Esophagus mucosa (tissue), 1 donor: ENCODE data around the gene TSPAN18. TPM values are rescaled to one million over a fixed set of nuclear protein-coding genes. Genes with fewer than 3 reads are reported as not detected.

Experiments used
- ATAC-seq: fragments of 200-7000 bp; cut with Tn5 transposase; one replicate; pipeline ENCODE4 v1.9.1; 2020
- total RNA-seq: library from RNA; stranded (reverse); gene quantifications from one replicate; pipeline ENCODE4 v1.2.4, GENCODE V29; 2023
- donor health status: DM: yes; HTN: yes; CAD: no.

TSPAN18 gene
- total RNA-seq, 1 donor from 2014 or later = 2.3 TPM

DNA sequence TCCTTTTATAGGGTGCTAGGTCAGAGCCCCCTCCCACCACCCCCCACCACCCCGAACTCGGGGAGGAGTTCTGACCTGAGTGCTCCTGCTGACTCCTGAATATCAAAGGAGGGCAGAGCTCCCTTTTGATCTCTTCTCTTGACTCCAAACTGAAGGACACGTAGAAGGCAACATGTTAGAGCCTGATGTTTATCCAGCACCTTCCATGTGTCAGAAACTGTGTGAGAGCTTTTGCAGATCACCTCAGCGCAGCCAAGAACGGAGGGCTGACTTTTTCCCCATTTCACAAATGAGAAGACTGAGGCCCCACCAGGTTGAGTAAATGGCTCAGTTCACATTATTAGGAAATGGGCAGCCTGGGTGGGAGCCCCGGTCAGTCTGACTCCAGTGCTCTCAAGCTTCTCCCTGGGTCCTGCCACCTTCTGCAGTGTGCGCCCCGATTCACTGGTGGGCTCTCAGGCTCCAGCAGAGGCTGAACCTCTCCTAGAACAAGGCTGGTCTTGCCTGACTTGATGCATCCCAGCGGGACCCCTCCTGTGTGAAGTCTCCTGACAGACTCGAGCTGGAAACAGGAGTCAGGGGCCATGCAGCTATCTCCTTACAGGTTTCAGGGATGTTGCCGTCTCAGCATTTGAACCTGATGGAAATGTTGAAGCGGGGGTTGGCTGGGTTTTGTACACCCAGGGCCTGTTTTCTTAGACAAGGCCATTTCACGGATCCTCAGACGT is 98.5 kb downstream of the TSPAN18 start:
- no peak for ATAC-seq

DNA sequence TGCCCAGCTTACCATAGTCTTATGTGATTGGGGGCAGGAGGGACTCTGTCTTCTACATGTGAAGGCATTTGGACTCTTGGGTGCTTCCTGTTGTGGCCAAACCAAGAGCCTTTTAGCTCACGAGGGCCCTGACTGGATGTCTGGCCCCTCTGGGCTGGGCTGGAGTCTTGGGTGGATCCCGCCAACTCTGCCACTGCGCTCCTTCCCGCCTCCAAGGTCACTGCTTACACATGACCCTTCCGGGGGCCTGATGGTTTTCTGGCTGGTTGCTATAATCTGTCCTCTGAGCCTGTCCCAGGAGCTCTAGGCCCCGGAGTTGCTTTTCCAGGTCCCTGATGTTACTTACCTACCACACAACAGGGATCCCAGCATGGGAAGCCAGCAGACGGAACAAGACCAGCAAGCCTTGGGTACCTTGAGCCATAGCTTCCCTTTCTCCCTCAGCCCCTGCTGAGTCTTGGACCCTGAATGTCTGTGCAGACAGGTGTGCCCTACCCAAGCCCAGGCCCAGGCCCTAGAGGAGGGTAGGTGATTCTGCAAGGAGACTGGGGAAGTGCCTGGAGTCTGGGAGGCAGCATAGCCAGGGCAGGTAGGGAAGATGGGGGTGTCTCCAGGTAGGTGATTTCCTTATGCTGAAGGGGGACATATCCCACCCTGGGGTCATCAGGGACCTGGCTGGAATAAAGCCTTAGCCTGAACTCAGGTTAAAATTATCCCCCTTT is 100.3 kb downstream of the TSPAN18 start:
- no peak for ATAC-seq

DNA sequence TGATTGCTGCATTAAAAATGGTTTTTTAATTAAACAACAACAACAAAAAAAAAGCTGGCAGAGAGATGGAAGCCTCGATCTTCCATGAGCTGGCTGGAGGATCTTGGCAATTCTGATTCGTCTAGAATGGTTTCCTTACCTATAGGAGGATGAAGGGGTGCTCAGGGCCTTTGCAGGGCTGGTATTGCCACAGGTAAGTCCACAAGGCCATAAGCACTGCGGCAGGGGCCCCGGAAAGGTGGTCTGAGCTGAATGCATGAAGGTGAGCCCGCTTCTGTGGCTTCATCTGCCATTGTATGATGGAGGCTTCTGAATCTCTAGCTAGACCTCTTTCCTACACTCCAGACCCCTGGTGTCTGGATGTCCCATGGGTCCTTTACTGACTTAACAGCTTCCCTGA is 101.5 kb downstream of the TSPAN18 start:
- ATAC-seq = no peak

DNA sequence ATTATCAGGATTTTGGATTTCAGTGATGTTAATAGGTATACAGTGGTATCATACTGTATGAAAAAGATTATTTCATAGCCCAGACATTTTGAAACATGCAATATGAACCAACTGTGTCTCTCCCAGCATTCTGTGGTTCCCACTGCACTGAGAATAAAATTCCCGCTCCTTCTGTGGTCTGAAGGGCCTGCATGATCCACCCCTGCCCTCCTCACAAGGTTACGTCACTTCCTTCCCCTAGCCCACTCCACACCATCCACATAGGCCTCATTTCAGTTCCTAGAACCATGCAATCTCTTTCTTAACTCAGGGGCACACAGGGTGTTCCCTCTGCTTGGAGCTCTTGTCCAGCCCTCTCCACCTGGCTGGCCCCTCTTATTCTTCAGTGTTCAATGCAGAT is 103.1 kb downstream of the TSPAN18 start:
- ATAC-seq = no peak

DNA sequence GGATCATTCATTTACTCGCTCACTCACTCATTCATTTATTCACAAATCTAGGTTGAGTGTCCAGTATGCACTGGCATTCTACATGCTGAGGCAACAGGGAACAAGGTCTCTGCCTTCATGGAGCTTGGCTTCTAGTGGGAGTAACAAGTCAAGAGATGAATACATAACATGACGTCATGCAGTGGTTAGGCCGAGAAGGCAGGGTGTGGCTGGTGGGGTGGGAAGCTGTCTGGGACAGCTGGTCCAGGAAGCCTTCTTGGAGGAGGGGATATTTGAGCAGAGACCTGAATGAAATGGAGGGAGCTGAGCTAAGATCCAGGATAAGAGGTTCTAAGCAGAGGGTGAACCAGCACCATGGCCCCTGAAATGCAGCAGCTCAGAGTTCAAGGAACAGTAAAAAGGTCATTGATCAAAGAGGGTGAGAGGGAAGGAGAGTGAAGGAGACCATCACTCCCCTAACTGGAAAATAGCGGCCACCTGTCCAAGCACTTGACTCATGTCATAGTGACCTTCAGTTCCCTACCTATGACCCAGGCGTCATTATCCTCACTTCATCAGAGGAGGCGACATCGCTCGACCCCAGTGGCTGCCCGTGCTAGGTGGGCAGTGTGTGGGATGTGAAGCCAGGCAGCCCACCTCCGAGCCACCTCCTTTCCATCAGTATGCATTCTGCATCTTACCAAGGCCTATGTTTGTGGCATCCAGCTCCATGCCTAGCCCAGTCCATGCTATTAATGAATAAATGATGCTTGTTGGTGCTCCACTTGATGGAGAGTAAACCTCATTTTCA is 105.0 kb downstream of the TSPAN18 start:
- no peak for ATAC-seq

DNA sequence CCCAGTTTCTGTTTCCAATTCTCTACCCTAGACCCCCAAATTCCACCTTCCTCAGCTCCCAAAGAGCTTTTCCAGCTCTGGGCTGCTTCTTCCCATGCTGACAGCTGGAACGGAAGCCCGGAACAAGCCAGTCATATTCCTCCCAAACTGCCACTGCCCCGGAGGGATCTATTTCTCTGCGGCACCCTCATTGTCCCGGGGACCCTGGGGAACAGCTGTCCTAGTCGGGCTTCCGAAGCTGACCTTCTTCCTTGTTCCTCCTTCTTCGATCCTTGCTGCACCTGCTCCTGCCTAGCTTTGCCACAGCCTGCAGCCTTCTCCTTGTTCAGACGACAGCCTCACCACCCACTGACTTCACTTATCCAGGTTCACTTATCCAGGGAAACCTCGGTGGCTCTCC is 105.7 kb downstream of the TSPAN18 start:
- no peak for ATAC-seq

DNA sequence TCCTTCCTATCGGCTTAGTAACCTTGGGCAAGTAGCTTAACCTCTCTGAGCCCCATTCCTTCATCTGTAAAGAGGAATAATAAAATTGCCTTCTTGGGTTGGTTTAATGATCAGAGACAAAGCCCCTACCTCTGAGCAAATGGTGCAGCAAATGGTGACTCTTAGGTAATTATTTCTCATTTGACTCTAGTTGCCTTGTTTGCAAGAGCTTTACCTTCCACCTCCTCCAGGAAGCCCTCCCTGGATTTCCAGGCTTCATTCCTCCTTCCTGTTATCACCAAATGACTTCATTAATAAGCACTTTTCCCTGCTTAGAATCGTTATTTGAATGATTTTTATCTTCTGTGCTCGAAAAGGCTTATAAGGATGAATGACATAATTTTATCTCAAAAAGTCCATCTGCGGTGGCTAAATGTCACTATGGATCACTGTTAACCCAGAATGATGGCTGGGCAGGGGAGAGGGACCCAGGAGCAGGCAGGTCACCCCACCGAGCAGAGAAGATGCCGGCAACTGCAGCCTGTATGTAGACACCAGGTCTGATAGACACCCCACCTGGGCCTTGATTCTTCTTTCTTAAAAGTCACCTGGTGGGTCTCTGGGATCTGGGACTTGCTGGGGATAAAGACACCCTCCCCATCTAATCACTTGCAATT is 106.6 kb downstream of the TSPAN18 start:
- no peak for ATAC-seq

DNA sequence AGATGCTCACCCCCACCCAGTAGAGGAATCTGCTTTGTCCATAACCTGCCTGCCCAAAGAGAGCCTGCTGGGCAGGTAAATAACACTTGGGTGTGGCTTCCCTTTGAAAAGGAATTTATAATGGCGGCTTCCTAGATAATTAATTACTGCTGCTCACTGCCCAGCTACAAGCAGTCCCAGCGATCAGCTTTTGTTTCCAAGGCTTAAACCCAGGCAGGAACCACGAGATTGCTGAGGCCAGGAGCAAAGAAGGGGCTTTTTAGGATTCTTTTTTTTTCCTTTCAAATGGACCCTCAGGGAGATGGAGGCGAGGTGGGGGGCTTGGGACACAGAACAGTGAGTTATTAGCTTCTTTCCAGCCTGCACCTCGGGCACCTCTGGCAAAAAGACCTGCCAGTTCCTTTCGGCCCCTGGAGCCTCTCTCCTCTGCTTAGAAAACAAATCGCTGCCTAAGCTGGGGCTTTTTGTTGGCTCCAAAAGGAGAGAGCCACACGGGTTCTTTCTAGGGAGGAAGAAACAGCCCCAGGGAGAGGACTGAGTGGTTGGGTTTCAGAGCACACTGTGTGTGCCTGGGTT is 107.2 kb downstream of the TSPAN18 start:
- peak; percentile 31 for ATAC-seq

DNA sequence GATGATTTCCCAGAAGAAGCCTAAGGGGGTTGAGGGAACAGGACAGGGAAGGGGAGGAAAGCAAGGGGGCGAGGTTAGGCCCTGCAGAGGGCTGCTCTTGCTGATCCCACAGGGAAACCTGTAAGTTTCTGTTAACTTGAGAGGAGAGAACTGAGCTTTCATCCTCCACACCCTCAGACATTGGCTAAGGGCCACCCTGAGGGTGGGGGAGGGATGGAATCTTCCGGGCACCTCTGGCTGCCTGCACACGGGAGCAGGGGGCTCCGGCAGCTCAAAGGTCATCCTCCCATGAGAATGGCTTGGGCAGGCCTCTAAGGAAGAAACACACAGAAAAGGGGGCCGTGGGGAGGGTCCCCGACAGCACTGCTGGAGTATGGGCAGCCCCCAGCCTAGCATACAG is 108.1 kb downstream of the TSPAN18 start:
- ATAC-seq = no peak

DNA sequence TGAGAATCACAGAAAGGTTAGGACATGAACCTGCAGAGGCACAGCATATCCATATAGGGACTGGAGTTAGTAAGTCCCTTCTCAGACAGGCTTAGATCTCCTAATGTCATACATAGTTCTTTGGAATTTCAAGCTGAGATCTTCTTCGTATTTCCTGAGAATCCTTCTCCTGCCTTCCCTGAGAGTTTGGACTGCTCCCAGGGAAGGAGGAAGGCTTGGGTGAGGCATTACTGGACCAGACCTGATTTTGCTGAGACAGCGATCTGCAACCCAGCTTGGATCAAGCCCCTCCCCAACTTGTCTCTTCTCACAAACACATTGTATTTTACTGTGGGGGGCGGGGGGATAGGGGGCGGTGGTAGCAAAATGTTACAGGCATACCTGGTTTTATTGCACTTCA is 108.5 kb downstream of the TSPAN18 start:
- ATAC-seq = no peak

DNA sequence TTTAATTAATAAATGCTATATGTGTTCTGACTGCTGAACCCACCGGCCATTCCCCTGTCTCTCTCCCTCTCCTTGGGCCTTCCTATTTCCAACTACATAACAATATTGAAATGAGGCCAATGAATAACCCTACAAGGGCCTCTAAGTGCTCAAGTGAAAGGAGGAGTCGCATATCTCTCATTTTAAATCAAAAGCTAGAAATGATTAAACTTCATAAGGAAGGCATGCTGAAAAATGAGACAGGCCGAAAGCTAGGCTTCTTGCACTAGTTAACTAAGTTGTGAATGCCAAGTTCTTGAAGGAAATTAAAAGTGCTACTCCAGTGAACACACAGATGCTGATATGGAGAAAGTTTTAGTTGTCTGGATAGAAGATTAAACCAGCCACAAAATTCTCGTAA is 109.2 kb downstream of the TSPAN18 start:
- no peak for ATAC-seq

DNA sequence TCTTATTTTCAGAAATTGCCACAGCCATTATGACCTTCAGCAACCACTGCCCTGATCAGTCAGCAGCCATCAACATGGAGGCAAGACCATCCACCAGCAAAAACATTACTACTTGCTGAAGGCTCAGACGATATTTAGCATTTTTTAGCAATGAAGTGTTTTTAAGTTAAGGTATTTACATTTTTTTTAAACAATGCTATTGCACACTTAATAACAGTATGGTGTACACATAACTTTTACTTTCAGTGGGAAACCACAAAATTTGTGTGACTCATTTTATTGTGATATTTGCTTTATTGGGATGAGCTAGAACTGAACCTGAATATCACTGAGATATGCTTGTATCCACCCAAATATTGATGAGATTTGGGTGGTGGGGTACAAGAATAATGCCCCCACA is 110.9 kb downstream of the TSPAN18 start:
- ATAC-seq = no peak

DNA sequence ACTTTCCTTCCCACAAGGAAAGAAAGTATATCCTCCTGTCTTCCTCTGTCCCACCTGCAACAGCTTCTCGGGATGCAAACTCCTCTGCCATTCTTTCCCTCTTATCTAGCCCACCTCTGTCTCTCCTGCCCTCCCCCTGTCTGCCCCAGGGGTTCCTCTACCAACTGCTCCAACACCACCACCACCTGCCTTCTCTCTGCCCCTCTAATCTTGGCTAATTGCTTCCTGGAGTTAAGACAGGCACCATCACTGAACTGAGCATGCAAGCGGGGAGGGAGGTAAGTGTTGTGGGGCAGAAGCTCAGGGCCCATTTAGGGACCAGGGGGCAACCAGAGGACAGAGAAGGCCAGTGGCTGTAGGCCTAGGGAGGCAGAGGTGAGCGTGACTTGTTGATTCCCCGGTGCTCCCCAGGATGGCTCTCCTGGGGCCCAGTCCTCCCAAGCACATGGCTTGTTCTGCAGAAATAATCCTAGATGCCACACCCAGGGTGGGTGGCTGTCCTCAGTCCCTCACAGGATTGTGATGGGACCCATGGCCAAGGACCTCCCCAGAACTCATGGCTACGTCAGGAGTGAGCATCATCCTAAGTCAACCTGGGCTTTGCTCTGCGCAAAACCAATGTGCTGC is 112.8 kb downstream of the TSPAN18 start:
- peak; percentile 15 for ATAC-seq

DNA sequence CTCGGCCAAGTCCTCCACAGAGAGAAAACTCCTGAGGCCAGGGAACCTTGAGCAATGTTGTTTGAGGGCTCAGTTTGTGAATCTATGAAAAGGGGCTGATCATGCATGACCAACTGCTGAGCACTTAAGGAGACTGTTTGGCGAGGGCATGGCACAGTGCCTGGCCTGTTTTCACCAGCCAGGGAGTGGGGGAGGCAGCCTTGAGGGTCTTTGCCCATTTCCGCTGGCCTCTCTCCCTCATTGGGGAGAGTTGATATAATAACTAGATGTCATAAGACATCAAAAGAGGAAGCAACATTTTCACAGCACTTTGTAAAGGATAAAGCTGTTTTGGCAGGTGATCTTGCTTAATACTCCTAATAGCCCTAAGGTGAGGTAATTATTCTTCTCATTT is 113.3 kb downstream of the TSPAN18 start:
- ATAC-seq = no peak

DNA sequence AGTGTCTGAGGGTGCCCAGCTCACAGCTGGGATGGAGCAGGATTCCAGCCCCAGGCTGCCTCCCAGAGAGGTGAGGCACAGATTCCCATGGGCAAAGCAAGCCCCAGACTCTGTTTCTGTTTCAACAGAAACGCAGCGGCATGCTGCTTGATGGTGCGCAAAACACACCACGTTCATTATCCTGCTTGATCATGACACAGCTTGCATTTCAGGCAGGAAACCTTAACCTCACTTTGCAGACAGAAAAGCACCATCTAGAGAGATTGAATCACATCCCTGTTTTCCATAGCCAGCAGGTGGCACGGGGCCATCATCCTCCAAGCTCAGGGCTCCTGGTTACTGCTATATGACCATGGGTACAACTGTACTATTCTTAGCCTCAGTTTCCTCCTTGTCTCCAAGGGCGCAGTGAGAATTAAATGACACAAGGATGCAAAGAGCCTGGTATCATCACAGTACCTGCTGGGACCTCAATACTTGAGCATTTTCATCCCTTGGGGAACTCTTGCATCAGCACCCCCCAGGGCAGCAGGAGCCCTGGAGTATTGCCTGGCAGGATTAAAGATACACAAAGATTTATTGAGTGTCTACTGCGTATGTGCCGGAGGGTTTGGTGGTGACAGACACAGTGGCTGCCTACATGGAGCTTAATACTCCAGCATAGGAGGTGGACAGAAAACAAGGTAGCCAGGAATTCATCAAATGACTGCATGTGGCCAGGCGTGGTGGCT is 113.9 kb downstream of the TSPAN18 start:
- ATAC-seq = no peak

DNA sequence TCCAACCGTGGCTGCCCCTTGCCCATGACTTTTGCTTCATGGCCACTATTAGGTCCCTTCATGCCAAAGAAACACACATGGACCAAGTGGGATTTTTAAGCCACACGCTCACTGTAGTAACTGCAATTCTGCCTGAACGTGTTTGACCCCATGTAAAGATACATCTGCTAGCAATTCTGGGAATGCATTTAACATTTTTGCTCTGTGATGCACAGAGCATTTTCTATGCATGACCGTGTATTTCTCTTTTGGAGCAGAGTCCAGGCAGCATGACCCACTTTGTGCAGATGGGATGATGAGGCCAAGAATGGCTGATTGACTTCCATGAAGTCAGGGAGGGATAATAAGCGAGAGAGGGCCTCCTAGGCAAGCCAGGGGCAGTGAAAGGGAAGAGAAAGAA is 115.5 kb downstream of the TSPAN18 start:
- no peak for ATAC-seq

DNA sequence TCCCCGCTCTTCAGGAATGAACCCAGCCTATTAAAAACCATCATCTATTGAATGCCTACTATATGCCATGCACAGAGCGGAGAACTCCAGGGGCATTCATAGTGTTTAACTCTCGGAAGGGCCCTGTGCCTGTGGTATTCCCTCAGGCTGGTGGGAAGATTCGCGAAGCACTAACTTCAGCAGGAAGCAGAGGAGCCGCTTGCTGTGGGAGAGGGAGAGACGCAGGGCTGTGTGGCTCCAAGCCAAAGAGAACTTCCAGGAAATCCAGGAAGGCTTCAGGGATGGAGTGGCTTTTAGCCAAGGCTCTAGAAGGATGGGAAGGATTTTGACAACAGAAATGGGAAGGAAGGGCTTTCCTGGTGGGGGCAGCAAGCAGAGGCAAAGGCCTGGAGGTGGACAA is 120.1 kb downstream of the TSPAN18 start:
- ATAC-seq = no peak

DNA sequence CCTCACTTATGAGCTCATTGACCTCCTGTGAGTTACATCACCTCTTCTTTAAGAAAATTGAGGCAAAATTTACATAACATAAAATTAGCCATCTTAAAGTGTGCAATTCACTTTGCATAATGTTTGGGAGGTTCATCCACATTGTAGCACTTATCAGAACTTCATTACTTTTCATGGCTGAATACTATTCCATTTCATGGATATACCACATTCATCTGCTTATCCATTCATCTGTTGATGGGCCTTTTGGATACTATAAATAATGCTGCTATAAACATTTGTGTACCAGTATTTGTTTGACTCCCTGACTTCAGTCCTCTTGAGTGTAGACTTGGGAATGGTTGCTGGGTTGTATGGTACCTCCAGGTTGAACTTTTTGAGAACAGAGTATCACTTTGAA is 120.6 kb downstream of the TSPAN18 start:
- no peak for ATAC-seq

DNA sequence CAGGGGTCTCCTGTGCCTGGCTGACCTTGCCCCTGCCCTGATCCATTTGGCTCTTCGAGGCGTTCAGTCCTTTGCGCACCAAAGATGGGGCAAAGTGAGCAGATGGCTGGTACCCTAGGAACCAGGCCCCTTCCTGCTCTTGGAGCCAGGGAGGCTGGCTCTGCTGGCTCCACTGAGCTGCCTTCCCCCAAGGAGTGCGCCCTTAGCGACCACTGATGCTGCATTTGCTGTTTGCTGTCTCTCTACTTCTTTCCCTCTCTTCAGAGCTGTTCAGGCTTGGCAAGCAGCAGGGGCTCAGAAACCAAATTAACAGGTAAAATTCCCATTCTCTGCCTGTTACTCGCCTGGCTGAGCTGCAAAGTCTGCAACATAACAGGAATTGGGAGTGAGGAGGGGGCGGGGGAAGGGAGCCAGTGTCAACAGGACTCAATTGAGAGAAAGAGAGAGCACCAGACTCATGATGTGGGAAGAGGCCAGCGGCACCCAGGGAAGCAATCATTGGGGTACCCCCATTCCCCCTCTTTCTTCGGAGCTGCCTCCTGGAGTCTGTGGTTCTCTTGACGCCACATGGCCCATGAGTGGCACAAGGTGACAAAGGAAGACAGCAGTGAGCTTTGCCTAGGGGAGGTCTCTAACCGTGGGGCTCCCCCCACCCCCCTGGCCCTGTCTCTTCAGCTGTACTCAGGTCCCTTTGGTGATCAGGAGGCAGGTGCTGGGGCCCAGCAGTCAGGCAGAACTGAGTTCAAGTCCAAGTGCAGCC is 121.6 kb downstream of the TSPAN18 start:
- ATAC-seq = no peak

DNA sequence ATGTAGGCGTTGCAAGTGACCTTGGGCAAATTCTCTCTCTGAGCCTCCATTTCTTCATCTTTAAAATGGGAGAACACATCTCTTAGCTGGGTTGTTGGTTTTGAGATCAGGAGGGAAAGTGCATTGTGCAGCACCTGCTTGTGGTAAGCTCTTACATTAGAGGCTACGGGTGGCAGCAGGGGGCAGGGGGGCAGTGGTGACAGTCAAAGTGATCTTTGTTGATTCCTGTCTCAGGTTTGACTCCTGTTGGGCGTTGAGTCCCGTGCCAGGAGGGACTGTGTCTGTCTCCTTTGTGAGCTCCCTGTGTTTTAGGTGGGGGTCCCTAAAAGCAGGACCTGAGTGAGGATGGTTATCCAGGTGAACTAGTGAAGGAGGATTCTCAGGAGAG is 122.2 kb downstream of the TSPAN18 start:
- no peak for ATAC-seq

DNA sequence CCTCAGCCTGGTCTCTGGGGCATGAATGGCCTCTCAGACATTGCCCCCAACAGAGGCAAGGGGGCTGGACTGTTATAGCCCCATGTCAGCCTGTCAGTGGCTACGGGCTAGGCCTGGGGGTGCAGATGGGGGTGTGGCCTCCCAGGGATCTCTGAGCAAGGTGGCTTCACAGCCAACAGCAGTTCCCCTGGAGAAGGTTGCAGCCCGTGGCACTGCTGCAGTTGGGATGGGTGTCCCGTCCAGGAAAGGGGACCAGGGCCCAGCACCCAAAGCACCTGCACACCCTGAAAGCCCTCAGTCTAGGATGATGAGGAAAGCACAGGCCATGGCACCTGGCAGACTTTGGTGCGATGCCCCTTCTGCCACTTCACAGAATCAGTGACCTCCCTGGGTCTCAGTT is 122.7 kb downstream of the TSPAN18 start:
- no peak for ATAC-seq
